AG04450 (cell line): ENCODE data around the gene AGO3. TPM values are rescaled to one million over a fixed set of nuclear protein-coding genes. Genes with fewer than 3 reads are reported as not detected.

Experiments
- CTCF ChIA-PET: fragments of 300-600, 350-600 bp; formaldehyde crosslinking; extraction: SDS; loops from one replicate; lab custom pipeline; 2022; ENCODE audit warnings: antibody characterized with exemption, inconsistent platforms; lab: Charles Lee
- POLR2A ChIA-PET: fragments of 350-600 bp; formaldehyde crosslinking; extraction: SDS; loops from one replicate; lab custom pipeline; 2021; ENCODE audit warnings: antibody characterized with exemption, inconsistent platforms; lab: Yijun Ruan, JAX
- DNase-seq: peaks from one replicate; pipeline ENCODE4 v3.0.0-alpha.2; 2011; ENCODE audit warnings: low read depth, low spot score
- H3K27ac ChIP-seq: one replicate; pipeline ENCODE4 v1.5.1; 2012; ENCODE audit warnings: low read depth, low read length, control low read depth
- H3K27me3 ChIP-seq: one replicate; pipeline ENCODE4 v1.6.0; 2012; ENCODE audit warnings: low read length; ENCODE audit not compliant: control insufficient read depth, insufficient read depth
- H3K4me3 ChIP-seq: 2 replicates; pipeline ENCODE4 v1.5.1; 2011; ENCODE audit warnings: mild to moderate bottlenecking, low read depth, low read length, control low read depth
- H3K9me3 ChIP-seq: 2 replicates; pipeline ENCODE4 v1.5.1; 2012; ENCODE audit warnings: low read length; ENCODE audit not compliant: control insufficient read depth, insufficient read depth
- polyA plus RNA-seq: library from polyadenylated mRNA; depleted of rRNA; stranded (reverse); fragments of >200 nt; gene quantifications from 2 replicates; pipeline ENCODE4 v1.2.3, GENCODE V29; 2011
- TF ChIP-seq, protein P1 (sequence below): IDR thresholded peaks from 2 replicates; pipeline ENCODE4 v1.5.1; 2011; ENCODE audit warnings: low read depth, low read length, control low read depth, inconsistent platforms

AGO3 gene
- polyA plus RNA-seq, 1 experiment = 22.5 TPM

DNA sequence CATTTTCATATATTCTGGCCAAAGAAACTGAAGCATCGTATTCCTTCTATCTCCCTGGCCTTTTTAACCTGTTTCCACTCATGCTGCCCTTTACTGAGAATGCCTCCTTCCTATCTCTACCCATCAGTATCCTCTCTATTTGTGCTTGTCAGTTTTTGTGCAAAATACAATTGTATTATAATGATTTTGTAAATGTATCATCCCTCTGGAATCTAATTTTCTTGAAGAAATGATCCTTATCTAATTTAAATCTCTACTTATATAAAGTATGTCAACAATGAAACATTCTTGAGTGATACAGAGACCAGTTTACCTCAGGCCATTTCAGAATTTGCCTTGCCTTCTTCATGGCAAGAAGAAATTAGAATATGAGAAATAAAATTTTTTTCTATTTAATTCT, 93.9 kb downstream of the AGO3 start:
- H3K4me3 ChIP-seq = no peak overlapping the region
- no peaks in the 10 kb centered on the region for H3K9me3 ChIP-seq
- DNase-seq = no peak
- TF ChIP-seq, protein P1, sequence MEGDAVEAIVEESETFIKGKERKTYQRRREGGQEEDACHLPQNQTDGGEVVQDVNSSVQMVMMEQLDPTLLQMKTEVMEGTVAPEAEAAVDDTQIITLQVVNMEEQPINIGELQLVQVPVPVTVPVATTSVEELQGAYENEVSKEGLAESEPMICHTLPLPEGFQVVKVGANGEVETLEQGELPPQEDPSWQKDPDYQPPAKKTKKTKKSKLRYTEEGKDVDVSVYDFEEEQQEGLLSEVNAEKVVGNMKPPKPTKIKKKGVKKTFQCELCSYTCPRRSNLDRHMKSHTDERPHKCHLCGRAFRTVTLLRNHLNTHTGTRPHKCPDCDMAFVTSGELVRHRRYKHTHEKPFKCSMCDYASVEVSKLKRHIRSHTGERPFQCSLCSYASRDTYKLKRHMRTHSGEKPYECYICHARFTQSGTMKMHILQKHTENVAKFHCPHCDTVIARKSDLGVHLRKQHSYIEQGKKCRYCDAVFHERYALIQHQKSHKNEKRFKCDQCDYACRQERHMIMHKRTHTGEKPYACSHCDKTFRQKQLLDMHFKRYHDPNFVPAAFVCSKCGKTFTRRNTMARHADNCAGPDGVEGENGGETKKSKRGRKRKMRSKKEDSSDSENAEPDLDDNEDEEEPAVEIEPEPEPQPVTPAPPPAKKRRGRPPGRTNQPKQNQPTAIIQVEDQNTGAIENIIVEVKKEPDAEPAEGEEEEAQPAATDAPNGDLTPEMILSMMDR = no peak
- H3K27ac ChIP-seq = no peak overlapping the region
- H3K27me3 ChIP-seq = no peaks in the 10 kb centered on the region
- ChIA-PET POLR2A (no interaction called here), CTCF (no interaction called here)

DNA sequence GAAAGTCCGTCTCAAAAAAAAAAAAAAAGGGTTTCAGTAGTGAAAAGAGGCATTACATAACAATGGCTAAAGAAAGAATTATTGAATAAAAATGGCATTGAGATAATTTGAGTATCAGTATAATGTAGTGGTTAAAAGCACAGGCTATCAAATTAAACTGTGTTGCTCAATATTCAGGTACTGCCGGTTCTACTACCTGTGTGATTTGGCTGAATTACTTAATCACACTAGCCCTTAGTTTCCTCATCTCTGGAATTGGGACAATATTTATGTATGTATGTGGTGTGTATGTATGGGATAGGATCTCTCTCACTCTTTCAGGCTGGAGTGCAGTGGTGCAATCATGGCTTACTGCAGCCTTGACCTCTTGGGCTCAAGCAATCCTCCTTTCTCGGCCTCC, 96.9 kb downstream of the AGO3 start:
- TF ChIP-seq, protein P1 = no peak

GRCh38 chr1:36031441-36031840, 100.5 kb downstream of the AGO3 start:
- POLR2A ChIA-PET = no interaction called here
- CTCF ChIA-PET = no interaction called here

More for the DNA sequence above, 96.9 kb downstream of the AGO3 start:
- DNase-seq = no peak
- Histone ChIP-seq H3K27me3 (no peaks in the 10 kb centered on the region), H3K27ac (no peak overlapping the region), H3K9me3 (no peaks in the 10 kb centered on the region), H3K4me3 (no peak overlapping the region)
- POLR2A ChIA-PET = no interaction called here
- CTCF ChIA-PET = no interaction called here

GRCh38 chr1:36034692-36035091, 103.8 kb downstream of the AGO3 start:
- Histone ChIP-seq H3K27me3 (no peaks in the 10 kb centered on the region), H3K27ac (no peak overlapping the region), H3K4me3 (no peak overlapping the region), H3K9me3 (no peaks in the 10 kb centered on the region)
- ChIA-PET CTCF (interaction anchor here (1.3 to 1.4 kb wide), 2 partner anchors 10 to 177 kb away, joined by 3 read pairs; no protein-coding TSS in a partner anchor), POLR2A (no interaction called here)
- TF ChIP-seq, protein P1 = no peak
- no peak for DNase-seq

More at GRCh38 chr1:36031441-36031840, 100.5 kb downstream of the AGO3 start:
- TF ChIP-seq, protein P1 = no peak
- Histone ChIP-seq H3K9me3 (no peaks in the 10 kb centered on the region), H3K27ac (no peak overlapping the region), H3K4me3 (no peak overlapping the region), H3K27me3 (no peaks in the 10 kb centered on the region)
- DNase-seq = no peak

DNA sequence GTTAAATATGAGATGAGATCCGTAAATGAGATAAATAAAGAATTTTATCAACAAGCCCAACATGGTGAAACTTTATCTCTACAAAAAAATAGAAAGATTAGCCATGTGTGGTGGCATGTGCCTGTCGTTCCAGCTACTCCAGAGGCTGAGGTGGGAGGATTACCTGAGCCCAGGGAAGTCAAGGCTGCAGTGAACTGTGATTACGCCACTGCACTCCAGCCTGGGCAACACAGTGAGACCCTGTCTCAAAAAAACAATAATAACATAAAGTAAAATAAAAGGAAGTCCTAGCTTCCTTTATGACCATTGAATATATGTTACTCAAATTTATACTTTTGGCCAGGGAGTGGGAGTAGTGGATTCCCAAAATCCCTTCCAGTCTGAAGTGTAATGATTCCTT, 104.2 kb downstream of the AGO3 start:
- Histone ChIP-seq H3K27ac (no peak overlapping the region), H3K4me3 (no peak overlapping the region), H3K9me3 (no peaks in the 10 kb centered on the region), H3K27me3 (no peaks in the 10 kb centered on the region)
- DNase-seq = no peak
- CTCF ChIA-PET = no interaction called here
- TF ChIP-seq, protein P1 = no peak
- POLR2A ChIA-PET = no interaction called here
